Stimulated activated CD8-positive, alpha-beta memory T cell treated with anti-CD3 and anti-CD28 coated beads, Interleukin-12 subunit alpha, Interleukin-12 subunit beta, amount 100 ng/mL, for 24 hours (primary cell): ENCODE results near the gene CCDC6.
"Not testable (repeated sequence)": the region's sequence is repeated elsewhere in the genome, so short reads cannot be mapped to it uniquely, and the experiment has no call there.

Experiments
- DNase-seq: peaks from one replicate; pipeline ENCODE4 v3.0.0-alpha.2; 2020; ENCODE audit errors: extremely low read depth

The CCDC6 gene

DNA sequence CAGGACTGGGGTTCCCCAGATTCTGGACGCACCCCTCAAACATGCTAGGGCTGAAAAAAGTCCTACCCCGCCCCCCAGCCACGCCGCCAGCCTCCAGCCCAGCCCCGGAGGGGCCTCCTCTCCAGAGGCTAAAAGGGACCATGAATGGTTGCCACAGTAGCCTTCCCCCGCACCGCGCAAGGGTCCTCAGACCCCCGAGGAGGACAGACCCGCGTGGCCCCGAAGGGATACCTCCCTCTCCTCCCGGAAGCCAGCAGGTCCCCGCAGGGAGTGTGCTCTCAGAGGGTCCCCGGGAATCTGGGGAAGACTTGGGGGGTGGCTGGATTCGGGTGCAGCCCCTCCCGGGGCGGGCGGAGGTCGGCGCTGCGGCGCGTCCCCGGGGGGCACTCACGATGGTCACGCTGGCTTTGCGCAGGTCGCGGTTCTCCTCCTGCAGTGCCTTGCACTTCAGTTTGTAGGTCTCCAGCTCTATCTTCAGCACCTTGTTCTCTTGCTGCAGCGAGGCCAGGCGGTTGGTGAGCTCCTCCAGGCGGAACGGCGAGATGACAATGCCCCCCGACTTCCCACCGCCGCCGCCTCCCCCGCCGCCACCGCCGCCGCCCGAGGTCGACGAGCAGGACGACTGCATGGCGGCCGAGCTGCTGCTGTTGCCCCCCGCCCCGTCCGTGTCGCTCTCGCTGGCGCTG, 482 bp downstream of the CCDC6 start:
- no peak for DNase-seq

GRCh38 chr10:59905066-59905730, 1.2 kb downstream of the CCDC6 start:
- DNase-seq: peak; percentile 24

DNA sequence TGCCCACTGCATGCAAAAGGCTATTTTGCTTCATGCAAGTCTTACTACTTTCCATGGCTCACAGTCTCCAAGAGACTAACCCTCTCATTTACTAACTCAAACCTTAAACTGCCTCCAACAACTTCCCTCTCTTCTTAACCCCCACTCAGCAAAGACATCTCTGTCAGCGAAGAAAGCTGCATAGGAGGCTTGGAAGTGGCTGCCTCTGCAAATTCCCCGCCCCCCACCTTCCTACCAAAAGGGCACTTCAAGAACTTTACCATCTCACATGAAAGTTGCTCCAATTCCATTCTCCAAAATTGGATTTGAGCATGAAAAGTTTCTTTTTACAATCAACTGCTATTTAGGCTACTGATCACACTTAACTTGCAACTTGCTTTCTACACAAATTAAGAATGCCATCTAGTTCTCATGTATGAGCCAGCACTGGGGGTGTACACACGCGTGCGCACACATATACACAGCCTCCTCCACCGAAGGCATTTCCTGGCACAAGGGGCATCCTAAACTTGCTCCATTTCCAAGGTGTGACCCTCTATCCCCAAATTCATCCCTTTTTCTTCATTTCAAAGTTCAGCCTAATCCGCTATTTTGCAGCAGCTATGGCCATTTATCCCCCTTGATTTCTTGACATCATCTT, 1.8 kb downstream of the CCDC6 start:
- no peak for DNase-seq

DNA sequence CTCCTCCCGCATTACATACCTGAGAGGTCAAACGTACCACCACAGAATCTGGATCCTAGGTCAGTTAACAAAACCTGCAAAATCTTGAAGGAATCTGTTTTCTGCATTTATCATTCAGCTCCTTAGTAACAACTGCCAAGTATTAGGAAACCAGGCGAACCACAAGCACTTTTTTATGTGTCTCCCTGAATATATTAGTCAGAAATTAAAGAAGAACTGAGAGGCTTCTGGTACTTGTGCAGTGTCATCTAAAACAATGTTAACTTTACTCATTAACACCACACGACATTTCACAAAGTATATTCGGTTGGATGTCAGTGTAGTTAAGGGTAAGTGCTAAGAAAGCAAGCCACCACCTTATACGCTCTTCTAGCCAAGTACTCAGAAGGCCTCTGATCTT, 2.5 kb downstream of the CCDC6 start:
- DNase-seq: no peak

DNA sequence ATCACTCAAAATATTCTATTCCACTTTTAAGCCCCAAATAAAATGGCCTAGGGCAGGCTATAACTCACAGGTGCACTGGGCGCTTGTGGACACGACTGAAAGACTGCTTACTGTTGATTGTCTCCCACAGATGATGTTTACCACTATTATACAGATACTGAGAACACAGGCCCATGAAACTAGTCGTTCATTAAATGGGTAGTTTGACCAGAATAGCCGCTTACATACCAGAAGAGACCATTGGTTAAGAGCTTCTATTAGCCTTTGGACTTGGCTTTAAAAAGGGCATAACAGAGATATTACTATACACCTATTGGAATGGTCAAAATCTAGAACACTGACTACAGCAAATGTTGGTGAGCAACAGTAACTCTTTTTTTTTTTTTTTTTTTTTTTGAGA, 4.3 kb downstream of the CCDC6 start:
- no peak for DNase-seq

DNA sequence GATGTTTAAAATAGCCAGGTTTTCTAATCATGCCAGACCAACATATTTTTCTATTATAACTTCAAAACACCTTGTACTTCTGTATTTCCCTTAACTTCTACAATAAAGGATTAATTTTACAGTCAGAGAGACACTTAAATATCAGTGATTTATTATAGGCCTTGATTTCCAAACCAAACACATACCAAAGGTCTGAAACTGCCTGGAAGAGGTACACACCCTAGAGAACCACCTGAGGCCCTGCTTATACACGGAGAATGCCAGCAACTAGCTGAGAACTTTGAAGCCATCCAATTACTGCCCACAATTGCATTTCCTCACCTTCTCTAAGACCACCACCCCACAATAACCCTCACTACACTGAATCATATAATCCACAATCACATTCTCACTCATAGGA, 4.9 kb downstream of the CCDC6 start:
- no peak for DNase-seq

DNA sequence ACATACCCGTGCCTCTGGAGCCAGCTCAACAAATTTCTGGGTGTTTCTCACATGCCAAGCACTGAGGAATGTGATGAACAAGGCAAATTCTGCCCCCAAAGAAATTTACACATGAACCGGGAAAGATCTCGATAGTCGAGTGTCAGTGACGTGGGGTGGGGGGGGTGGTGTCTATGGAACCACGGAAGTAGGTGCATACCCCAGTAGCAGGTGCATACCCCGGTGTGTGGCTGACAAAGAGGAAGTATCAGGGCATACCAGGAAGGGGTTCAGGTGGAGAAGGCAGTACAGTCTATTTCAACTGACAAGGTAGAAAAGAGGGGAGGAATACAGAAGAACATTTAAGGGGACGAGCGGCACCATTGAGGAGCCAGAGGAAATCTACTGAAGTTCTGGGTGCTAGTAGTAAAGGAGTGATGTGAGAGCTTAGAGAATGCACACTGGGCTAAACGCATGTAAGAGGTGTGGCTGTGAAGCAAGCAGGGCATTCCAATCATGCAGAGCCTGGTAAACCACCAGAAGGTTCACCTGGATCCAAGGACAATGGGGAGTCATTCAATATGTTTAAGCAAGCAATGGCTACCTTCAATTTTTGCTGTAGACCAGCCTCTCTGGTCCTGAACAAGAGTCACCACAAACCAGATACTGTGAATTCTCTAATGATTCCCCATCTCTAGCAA, 6.2 kb downstream of the CCDC6 start:
- no peak for DNase-seq

- no peak for DNase-seq
Observed at GRCh38 chr10:59898125-59898835, 8.1 kb downstream of the CCDC6 start.

GRCh38 chr10:59896191-59896590, 10.2 kb downstream of the CCDC6 start:
- no peak for DNase-seq

DNA sequence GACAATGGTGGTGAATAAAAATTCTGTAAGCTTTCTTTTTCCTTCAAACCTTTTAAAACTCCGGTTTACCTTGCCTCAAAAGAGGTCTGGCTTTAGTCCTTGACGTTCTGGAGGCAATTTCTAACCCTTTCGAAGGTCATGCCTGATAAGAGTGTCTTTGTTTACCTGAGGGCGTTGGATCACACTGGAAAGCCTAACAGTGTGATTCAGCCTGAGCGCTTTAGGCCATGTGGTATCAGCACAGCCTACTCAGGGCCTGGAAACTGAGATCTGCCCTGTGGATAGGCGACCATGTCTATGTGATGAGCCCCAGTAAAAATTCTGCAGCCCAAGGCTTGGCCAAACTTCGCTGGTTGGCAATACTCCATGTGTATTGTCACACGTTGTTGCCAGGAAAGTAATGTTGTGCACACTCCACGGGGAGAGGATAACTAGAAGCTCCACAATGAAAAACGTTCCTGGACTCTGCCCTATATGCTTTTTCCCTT, 10.7 kb downstream of the CCDC6 start:
- DNase-seq: no peak

DNA sequence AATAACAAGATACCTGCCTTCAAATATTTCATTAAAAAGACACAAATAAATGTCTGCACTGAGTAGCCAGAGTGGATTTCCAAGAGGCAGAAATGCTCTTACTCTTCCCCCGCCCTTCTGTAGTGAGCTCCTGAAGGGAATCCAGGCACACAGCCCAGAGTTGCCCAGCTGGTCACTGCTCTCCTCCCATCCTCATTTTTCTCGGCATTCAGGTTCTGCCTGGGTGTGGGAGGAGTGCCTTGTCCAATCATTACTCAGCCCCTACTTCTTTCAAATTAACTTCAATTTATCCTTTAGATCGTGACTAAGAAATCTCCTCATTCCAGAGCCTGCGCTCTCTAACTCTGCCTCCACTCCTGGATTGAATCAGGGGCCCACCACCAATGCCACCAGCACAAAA, 12.2 kb downstream of the CCDC6 start:
- no peak for DNase-seq

DNA sequence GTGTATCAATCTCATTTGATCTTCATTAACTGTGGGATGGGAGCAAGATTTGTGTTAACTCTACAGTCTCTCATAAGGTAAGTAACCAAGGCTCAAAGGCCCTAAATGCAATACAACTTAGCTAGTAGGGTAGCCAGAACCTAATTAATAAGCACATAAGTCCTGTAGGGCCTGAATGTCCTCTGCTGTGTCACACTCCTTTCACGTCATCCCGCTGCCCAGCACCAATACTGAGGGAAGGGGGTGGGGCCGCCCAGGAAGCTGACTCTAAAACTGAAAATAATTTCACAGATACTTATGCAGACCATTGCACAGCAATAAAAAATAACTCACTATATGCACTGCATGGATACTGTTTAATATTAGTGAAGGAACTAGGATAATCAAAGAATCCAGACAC, 13.7 kb downstream of the CCDC6 start:
- DNase-seq: no peak

- DNase-seq: no peak
Observed at GRCh38 chr10:59891936-59892335, 14.4 kb downstream of the CCDC6 start.

DNA sequence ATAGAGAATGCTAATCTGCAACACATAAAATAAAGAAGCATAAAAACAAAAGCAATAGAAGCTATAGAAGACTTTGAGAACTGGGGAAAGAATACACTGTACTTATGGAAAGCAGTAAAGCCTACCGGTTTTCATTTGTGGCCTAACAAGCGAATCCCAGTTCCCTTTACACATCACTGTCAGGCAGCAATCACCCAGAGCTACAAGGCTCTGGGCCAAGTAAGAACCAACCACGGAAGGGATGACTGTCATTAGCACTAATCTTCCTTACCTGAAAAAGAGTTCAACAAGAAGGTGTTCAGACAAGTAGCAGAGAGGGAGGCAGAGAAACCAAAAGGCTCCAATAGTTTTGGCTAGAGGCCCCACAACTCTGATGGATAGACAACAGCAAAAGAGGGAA, 15.0 kb downstream of the CCDC6 start:
- no peak for DNase-seq

DNA sequence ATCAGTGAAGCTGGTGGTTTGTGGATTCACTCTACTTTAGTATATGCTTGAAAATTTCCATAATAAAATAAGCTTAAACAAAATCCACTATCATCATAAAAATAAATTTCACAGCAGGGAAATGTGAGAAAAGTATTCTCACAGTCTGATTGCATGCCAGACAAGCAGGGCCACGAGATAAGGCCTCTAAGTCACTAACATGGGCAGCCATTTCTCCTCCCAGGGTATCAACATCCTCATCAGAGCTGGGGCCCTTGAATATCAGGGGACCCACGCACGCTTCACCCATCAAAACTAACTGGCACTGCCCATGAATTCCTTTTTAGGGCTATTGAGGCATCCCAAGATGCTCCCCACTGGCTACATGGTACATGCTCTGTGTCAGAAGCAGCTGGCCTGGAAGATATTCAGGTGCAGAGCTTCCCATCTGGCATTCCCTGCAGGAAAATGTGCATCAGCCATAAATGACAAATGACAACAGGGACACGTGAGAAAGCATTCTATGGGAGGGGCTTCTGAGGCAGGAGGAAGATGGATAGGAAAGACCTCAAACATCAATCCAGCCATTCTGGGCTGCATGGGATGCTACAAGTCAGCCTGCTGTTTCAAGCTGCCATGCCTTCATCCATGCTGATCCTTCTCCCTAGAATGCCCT, 17.4 kb downstream of the CCDC6 start:
- no peak for DNase-seq

DNA sequence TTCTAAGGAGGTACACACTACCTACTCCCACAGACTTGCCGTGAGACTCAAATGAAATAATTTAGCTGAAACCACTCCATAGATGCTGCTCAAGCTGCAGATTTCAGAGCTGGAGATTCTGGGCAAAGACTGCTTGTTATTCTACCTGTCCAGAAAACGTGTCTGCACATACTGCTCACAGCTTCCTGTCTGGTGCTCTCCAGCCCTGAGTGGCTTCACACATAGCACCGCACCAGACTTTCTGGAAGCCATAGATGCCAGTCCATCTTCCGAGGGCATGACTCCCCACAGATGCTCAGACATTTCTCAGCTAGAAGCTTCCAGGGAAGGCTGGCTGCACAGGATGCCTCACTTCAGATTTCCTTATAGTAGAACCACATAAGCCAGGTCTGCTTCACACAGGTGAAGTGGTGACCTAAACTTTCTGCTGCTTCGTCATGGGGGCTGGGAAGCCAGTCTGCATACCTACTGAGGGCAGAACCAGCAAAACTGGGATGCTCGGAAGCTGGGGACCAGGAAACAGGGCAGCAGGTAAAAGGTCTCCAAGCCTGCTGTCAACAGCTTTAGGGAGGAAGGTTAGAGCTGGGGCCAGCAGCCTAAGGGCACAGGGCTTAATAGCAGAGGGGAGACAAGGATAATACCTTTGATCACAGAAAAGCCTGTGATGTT, 18.2 kb downstream of the CCDC6 start:
- DNase-seq: no peak

DNA sequence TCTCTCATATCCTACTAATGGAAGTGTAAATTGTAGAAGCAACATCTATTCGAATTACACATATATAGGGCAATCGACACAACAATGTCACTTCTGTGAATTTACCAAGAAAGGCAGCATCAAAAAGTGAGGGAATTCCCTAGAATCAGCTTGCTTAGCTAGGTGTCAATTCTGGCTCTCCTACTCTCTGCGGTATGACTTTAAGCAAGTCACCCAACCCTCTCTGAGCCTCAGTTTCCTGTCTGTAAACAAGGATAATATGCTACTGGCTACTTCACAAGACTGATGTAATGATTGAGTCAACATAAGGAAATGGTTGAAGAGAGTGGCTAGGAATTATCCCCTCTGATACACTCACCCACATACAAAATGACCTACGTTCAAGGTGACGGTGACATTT, 19.4 kb downstream of the CCDC6 start:
- no peak for DNase-seq

GRCh38 chr10:59885430-59886134, 20.8 kb downstream of the CCDC6 start:
- no peak for DNase-seq

GRCh38 chr10:59884893-59885292, 21.5 kb downstream of the CCDC6 start:
- not testable (repeated sequence) for DNase-seq

DNA sequence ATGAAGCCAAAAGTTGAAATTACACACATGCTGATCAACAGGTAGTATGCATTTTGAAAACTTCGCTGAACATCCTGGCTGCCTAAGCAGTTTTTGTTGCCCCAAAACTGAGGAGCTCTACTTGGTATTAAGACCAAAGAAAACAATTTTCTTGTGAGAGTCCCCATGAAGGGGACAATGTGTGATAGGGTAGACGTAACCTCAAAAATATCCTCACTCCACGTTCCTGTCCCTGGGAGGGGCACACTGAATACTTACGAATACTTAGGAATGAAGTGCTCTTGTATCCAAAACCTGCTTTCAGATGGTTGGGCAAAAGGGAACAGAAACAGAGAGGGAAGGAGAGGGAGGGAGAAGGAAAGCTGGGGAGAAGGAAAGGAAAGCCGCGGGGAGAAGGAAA, 24.7 kb downstream of the CCDC6 start:
- no peak for DNase-seq
